ENCODE data around the gene PLAGL2. TPM values are rescaled to one million over a fixed set of nuclear protein-coding genes. Genes with fewer than 3 reads are reported as not detected.

PLAGL2 gene
- polyA plus RNA-seq, 1 donor (not counting 4 experiments of a cell fraction or from before 2014, with no cell fraction given) = 4.3 TPM

GRCh38 chr20:32236048-32236533 lies 28.5 kb upstream of the PLAGL2 start:
- H3K27ac ChIP-seq (ENCODE audit: control insufficient read depth, insufficient read depth, low read length) = no peak overlapping the region
- DNase-seq (ENCODE audit: low read depth, low spot score) (no peak), FAIRE-seq (peak; percentile 89)
- no peaks in the 10 kb centered on the region for H3K27me3 ChIP-seq (ENCODE audit: control insufficient read depth, extremely low read depth, insufficient read depth, low read length)
- no peak for TF ChIP-seq CTCF (optimal IDR thresholded peaks at IDR 0.05 in 1 of 3, IDR thresholded peaks at IDR 0.05 in 1 of 3, conservative IDR thresholded peaks at IDR 0.05 in 1 of 3; ENCODE audit: extremely low read depth in 1 of 3, insufficient read depth in 2 of 3, low read length in 3 of 3)
- TF ChIP-seq EZH2 (IDR thresholded peaks at IDR 0.05; ENCODE audit: low read length) = no peak
- no peak overlapping the region for H3K9ac ChIP-seq (ENCODE audit: control insufficient read depth, extremely low read depth, insufficient read depth, low read length)
- dilution Hi-C loops (cut with MboI; ENCODE audit: extremely low pct_ligation_motif_present, low sequenced_read_pairs) = no loop called here
- H3K79me2 ChIP-seq (ENCODE audit: control insufficient read depth, insufficient read depth, low read length) = no peaks in the 10 kb centered on the region
- H3K4me1 ChIP-seq (ENCODE audit: control insufficient read depth, extremely low read depth, insufficient read depth, low read length) = peaks cover 9% of the 10 kb centered on the region
- H4K20me1 ChIP-seq (ENCODE audit: control insufficient read depth, extremely low read depth, insufficient read depth, low read length) = no peaks in the 10 kb centered on the region
- peaks cover 6% of the 10 kb centered on the region for H3K9me1 ChIP-seq (ENCODE audit: control insufficient read depth, extremely low read depth, insufficient read depth, low read length)
- no peak overlapping the region for H2AFZ ChIP-seq (ENCODE audit: control insufficient read depth, low read length)
- H3K4me2 ChIP-seq (ENCODE audit: control insufficient read depth, extremely low read depth, insufficient read depth, low read depth, low read length) = peak overlapping the region; percentile 29
- no peaks in the 10 kb centered on the region for H3K9me3 ChIP-seq (ENCODE audit: control insufficient read depth, low read depth, low read length)
- no peak overlapping the region for H3K4me3 ChIP-seq (ENCODE audit: control insufficient read depth in 2 of 3, extremely low read depth in 1 of 3, insufficient read depth in 2 of 3, low read depth in 1 of 3, low read length in 3 of 3)
- H3K36me3 ChIP-seq (ENCODE audit: control insufficient read depth in 2 of 2, extremely low read depth in 1 of 2, insufficient read depth in 2 of 2, low read length in 2 of 2) = peaks cover 22 to 31% of the 10 kb centered on the region in 2 experiments

- Histone ChIP-seq H2AFZ (ENCODE audit: control insufficient read depth, low read length) (no peak overlapping the region), H3K79me2 (ENCODE audit: control insufficient read depth, insufficient read depth, low read length) (no peaks in the 10 kb centered on the region), H3K4me1 (ENCODE audit: control insufficient read depth, extremely low read depth, insufficient read depth, low read length) (peaks cover 9% of the 10 kb centered on the region), H3K9ac (ENCODE audit: control insufficient read depth, extremely low read depth, insufficient read depth, low read length) (no peak overlapping the region), H3K27ac (ENCODE audit: control insufficient read depth, insufficient read depth, low read length) (no peak overlapping the region), H3K4me3 (ENCODE audit: control insufficient read depth in 2 of 3, extremely low read depth in 1 of 3, insufficient read depth in 2 of 3, low read depth in 1 of 3, low read length in 3 of 3) (no peak overlapping the region), H3K9me1 (ENCODE audit: control insufficient read depth, extremely low read depth, insufficient read depth, low read length) (peaks cover 6% of the 10 kb centered on the region), H3K27me3 (ENCODE audit: control insufficient read depth, extremely low read depth, insufficient read depth, low read length) (no peaks in the 10 kb centered on the region), H4K20me1 (ENCODE audit: control insufficient read depth, extremely low read depth, insufficient read depth, low read length) (no peaks in the 10 kb centered on the region), H3K9me3 (ENCODE audit: control insufficient read depth, low read depth, low read length) (no peaks in the 10 kb centered on the region), H3K4me2 (ENCODE audit: control insufficient read depth, extremely low read depth, insufficient read depth, low read depth, low read length) (peak overlapping the region; percentile 29), H3K36me3 (ENCODE audit: control insufficient read depth in 2 of 2, extremely low read depth in 1 of 2, insufficient read depth in 2 of 2, low read length in 2 of 2) (peaks cover 27 to 36% of the 10 kb centered on the region in 2 experiments)
- DNase-seq (ENCODE audit: low read depth, low spot score) (no peak), FAIRE-seq (no peak)
- dilution Hi-C loops (cut with MboI; ENCODE audit: extremely low pct_ligation_motif_present, low sequenced_read_pairs) = no loop called here
- no peak for TF ChIP-seq EZH2 (IDR thresholded peaks at IDR 0.05; ENCODE audit: low read length)
Measured at GRCh38 chr20:32235331-32236047, 27.9 kb upstream of the PLAGL2 start.
